GM12875 (cell line): ENCODE results near the gene KRT80.
A peak's percentile ranks its signal among the peaks of the same experiment; 100 is the strongest.

ENCODE experiments used
- H3K4me3 ChIP-seq: one replicate; pipeline ENCODE4 v1.5.1; 2011; ENCODE audit warnings: low read depth, low read length, control low read depth
- TF ChIP-seq, protein P1 (sequence below): IDR thresholded peaks from 2 replicates; pipeline ENCODE4 v1.5.1; 2011; ENCODE audit warnings: low read depth, mild to moderate bottlenecking, control low read depth, inconsistent platforms, low read length, moderate library complexity, borderline replicate concordance; ENCODE audit not compliant: insufficient read depth

The KRT80 gene

DNA sequence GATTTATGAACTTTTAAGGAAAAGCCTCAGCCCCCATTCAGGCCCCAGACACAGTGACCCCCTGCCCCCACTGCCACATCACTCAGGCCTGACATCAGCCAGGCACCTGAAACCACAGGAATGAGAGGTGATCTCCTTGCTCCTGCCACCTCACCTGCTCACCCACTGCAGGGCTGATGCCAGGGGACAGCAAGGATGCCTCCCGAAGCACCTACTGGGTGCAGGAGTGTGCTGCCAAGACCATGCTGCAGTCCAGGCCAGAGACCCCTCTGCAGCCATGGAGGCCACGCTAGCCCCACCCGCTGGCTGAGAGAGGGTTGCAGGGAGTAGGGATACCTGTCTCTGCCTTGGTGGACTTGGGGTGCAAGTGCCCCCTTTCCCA lies 22.6 kb upstream of the KRT80 start:
- TF ChIP-seq, protein P1, sequence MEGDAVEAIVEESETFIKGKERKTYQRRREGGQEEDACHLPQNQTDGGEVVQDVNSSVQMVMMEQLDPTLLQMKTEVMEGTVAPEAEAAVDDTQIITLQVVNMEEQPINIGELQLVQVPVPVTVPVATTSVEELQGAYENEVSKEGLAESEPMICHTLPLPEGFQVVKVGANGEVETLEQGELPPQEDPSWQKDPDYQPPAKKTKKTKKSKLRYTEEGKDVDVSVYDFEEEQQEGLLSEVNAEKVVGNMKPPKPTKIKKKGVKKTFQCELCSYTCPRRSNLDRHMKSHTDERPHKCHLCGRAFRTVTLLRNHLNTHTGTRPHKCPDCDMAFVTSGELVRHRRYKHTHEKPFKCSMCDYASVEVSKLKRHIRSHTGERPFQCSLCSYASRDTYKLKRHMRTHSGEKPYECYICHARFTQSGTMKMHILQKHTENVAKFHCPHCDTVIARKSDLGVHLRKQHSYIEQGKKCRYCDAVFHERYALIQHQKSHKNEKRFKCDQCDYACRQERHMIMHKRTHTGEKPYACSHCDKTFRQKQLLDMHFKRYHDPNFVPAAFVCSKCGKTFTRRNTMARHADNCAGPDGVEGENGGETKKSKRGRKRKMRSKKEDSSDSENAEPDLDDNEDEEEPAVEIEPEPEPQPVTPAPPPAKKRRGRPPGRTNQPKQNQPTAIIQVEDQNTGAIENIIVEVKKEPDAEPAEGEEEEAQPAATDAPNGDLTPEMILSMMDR, result no peak
- H3K4me3 ChIP-seq, result no peak overlapping the region

DNA sequence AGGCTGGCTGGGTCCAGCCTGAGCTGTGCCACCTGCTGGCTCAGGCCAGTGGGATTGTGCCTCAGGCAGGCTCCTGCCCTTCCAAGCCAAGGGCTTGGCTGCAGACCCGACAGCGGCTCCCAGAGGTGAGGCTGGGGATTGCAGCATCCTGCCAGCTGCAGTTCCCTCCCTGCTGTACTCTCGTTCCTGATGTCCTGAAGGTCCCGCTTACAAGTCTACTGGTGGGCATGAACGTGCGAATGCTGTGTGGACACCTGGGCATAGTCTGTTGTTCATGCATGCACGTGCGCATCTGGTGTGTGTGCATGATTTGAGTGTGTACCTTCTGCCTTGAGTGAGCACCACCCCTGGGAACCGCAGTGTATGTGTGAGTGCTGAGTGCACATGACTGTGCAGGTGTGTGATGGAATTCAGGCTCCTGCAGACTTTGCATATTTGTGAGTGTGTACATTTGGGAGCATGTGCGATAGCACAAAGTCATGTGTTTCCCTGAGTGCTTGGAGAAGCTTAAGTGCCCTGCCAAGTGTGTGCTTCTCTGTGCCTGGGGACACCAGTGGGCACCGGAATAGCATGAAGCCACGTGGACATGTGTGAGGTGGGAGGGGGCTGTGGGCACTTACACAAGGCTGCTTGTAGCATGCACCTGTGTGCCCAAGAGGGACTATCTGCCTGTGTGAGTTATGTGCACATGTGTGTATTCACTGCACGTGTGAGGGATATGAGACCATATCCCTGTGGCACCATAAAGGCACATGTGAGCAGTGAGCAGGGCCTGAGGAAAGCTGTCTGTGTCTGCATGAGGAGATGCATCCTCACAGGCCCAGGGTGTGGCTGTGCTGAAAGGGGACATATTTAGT lies 22.0 kb upstream of the KRT80 start:
- TF ChIP-seq, protein P1, result peak; percentile 97
- no peak overlapping the region for H3K4me3 ChIP-seq

DNA sequence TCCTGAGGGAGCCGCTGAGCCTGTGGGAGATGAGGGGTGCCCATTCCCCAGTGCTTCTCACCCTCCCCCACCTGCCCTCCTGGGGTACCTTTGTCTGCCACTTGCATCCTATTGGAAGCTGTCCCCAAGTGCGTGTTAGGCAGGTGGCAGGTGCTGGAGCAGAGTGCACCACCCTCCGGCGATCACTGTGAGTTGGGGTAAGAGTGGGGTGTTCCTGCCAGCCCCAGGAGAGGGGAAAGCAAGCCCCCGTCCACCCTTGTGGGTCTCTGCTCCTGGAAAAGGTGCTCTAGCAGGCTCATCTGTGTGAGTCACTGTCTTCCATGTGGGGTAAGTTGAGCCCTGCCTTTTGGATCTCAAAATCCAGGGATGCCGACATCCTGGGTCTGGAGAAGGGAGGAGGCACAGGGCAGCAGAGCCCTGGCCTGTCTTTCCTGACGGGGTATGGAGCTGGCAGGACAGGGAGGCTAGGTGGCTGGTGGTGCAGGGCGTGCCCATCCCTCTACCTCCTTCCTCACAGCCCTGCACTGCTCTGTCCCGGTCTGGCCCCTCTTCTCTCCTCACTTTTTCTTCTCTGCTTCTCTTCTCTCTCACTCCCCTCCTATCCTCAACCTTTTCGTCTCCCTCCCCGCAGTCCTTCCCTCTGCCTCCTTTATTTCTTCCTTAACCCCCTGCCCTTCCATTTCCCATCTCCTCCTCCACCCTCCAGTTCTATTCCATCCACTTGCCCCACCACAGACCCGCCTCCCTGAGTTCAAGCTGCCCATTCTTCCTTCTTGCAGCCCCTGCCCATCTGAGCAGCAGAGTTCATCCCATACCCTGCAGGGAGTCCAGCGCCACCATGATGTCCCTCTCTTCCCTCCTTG lies 21.1 kb upstream of the KRT80 start:
- TF ChIP-seq, protein P1, result no peak
- H3K4me3 ChIP-seq, result no peak overlapping the region

DNA sequence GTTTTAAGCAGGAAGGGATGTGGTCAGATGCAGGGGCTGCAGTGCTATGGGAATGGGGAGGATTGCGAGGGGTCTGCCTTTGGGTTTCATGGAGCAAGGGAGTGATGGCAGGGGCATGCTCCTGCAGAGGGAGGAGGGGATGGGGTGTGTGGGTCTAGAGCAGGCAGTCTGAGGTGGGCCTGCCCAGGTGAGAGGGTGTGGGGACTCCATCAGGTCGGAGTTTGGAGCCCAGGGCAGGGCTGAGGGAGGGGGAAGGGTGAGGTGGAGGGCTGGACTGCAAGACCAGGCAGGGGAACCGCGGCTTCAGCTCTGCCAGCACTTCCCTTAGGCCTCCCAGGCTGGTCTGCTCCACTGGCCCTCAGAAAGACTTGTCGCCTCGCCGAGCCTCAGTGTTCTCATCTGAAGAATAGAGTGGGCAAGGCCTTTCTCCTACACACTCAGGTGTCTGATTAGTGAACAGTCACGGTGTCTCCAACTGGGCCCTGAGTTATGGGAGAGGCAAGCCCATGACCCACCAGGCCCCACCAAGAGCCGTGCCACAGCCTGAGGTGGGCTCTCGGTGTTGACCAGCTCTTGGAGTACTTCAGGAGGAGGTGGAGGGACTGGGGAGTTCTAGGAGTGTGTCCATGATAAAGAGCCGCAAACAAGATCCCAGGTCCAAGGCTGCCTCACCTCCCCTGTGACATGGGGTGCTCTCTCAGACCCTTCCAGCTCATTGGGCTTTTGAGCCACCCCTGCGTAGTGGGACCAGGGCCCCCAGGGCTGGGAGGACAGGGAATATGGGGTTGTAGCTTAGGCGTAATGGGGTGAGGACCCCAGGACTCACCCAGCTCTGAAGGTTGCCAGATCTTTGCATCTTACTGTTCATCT lies 20.1 kb upstream of the KRT80 start:
- TF ChIP-seq, protein P1, result no peak
- H3K4me3 ChIP-seq, result no peak overlapping the region

DNA sequence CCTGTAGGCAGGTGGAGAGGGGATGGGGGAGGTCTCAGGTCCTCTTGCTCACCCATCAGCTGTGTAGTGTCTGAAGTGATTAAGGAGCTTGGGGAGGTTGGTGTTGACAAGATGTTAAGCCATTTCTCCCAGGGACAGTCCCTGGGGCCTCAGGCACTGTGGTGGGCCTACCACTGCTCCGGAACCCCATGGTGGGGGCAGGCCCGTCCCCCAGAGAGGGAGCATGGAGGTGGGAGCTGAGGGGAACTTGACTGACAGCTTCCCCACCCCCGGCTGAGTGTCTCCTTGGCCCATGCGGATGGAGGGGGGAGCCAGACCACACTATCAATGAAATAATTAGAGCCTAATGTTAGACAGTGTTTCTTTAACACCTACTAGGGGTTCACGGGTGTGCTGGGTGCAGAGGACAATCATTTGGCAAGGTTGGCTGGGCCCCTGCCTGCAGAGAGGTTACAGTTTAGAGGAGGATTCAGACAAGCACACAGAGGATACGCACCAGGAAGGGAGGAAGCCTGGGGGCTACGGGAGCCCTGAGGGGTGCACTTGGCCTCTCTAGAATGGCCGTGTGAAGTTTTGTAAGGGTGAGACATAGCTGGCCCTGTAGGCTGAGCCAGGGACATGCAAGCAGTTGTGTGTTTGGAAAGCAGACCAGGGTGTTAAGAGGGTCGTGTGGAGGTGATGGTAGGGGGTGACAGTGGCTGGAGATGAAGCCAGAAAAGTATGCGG lies 19.3 kb upstream of the KRT80 start:
- TF ChIP-seq, protein P1, result no peak
- H3K4me3 ChIP-seq, result no peak overlapping the region

DNA sequence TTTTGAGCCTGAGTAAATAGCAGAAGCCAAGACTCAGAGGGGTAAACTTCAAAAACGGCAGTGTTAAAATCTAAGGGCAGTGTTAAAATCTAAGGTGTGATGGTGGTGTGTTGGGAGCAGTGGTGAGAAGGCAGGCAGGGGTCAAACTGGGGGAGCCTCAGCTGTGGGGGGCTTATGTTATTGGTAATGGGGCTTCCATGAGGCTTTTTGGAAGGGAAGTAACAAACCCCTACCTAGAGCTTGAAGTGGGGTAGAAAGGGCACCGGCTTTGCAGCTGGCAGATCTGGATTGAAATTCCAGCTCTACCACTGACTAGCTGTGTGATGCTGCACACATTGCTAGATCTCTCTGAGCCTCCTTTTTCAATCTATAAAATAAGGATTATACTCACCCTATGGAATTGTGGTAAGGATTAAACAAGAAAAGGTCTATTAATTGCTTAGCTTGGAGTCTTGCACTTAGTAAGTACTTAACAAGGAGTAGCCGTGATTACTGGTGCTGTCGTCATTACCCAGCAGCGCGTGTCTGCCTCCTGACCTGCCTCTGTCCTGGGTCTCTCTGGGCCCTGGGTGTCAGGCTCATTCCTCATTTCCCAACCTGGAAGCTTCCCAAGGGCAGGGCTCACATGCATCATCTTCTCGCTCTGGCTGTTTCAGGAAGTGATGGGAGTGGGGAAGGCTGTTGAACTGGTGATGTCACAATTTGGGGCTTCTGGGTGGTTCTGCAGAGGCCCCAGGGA lies 18.5 kb upstream of the KRT80 start:
- TF ChIP-seq, protein P1, result no peak
- H3K4me3 ChIP-seq, result no peak overlapping the region
